Lung (tissue), 12 donors: Measurements from ENCODE around the gene FAM120B. TPM values are rescaled to one million over a fixed set of nuclear protein-coding genes. Genes with fewer than 3 reads are reported as not detected.

Experiments used
- ATAC-seq: fragments of 200-7000 bp; cut with Tn5 transposase; one replicate; pipeline ENCODE4 v1.9.1; 2020; ENCODE audit warnings: moderate number of reproducible peaks; ENCODE audit not compliant: insufficient read depth, low FRiP score
- DNase-seq, 3 donors: peaks; one replicate each; pipeline ENCODE4 v3.0.0-alpha.2; 2013 to 2017
- H3K27ac ChIP-seq, 2 donors: one replicate each; pipeline ENCODE4 v1.5.1; 2013; ENCODE audit warnings: mild to moderate bottlenecking in 2 of 2, moderate library complexity in 2 of 2, control low read depth in 1 of 2, inconsistent platforms in 1 of 2, low read depth in 1 of 2, low read length in 1 of 2
- H3K27me3 ChIP-seq, 3 donors: one replicate each; pipeline ENCODE4 v1.5.1; 2013; ENCODE audit warnings: low read length in 2 of 3; ENCODE audit not compliant: control insufficient read depth in 3 of 3, insufficient read depth in 3 of 3
- H3K36me3 ChIP-seq, 4 donors: one replicate each; pipeline ENCODE4 v1.5.1; 2013; ENCODE audit warnings: low read length in 4 of 4, mild to moderate bottlenecking in 1 of 4, moderate library complexity in 1 of 4; ENCODE audit not compliant: control insufficient read depth in 4 of 4, insufficient read depth in 4 of 4
- H3K4me1 ChIP-seq, 5 donors: one replicate each; pipeline ENCODE4 v1.5.1; 2013; ENCODE audit warnings: low read length in 5 of 5, mild to moderate bottlenecking in 2 of 5, moderate library complexity in 1 of 5; ENCODE audit not compliant: control insufficient read depth in 5 of 5, insufficient read depth in 5 of 5
- H3K4me3 ChIP-seq: one replicate; pipeline ENCODE4 v1.5.1; 2013; ENCODE audit warnings: mild to moderate bottlenecking, control low read depth, moderate library complexity
- H3K9ac ChIP-seq, 2 donors: one replicate each; pipeline ENCODE4 v1.5.1; 2013; ENCODE audit warnings: low read length in 2 of 2, control low read depth in 1 of 2; ENCODE audit not compliant: insufficient read depth in 1 of 2
- H3K9me3 ChIP-seq, 4 donors: one replicate each; pipeline ENCODE4 v1.5.1; 2013; ENCODE audit warnings: low read length in 3 of 4, mild to moderate bottlenecking in 1 of 4, moderate library complexity in 1 of 4; ENCODE audit not compliant: control insufficient read depth in 4 of 4, insufficient read depth in 3 of 4
- CTCF ChIP-seq: IDR thresholded peaks from 2 replicates; pipeline ENCODE4 v1.5.1; 2012; ENCODE audit warnings: mild to moderate bottlenecking; ENCODE audit errors: control extremely low read depth, extremely low read depth
- WGBS, 2 donors: extraction: QIAGEN DNeasy Blood & Tissue Kit; methylation state at CpG; one replicate each; pipeline ENCODE4 v1.1.7; 2013; 5-methylcytosine and 5-hydroxymethylcytosine counted together
- polyA plus RNA-seq, 2 donors: library from polyadenylated mRNA; stranded (reverse); fragments of 200-250 nt; gene quantifications; one replicate each; pipeline ENCODE4 v1.2.1, GENCODE V29; 2013
- total RNA-seq, 2 donors: library from RNA; depleted of rRNA in 1 of 2; stranded (reverse); fragments of >200 nt in 1 of 2; gene quantifications; one replicate each; pipeline ENCODE4 v1.2.1, GENCODE V29; 2014 to 2021
- donor health status: control.
- donor health status: control.
- donor health status: Bipolar disorder and iron deficiency.
- donor health status: healthy.
- donor health status: DM: yes; HTN: yes; CAD: no.

Gene FAM120B
- total and polyA plus RNA-seq, 4 donors, result 8.5 to 35.6 (median 20.7) TPM

- Histone ChIP-seq H3K27me3 (no peaks in the 10 kb centered on the region), H3K9me3 (peaks cover 0 to 1% (median 0%) of the 10 kb centered on the region in 4 donors), H3K4me1 (peaks cover 0 to 8% (median 0%) of the 10 kb centered on the region in 5 donors), H3K4me3 (no peak overlapping the region), H3K36me3 (peaks cover 4 to 44% (median 23%) of the 10 kb centered on the region in 4 donors), H3K27ac (no peak overlapping the region), H3K9ac (no peak overlapping the region)
- 98% methylated on average over 3 of the region's 3 CpGs for WGBS, 2 donors
- no peak for TF ChIP-seq CTCF
- no peak for DNase-seq
- no peak for ATAC-seq
These were observed 54.8 kb downstream of the FAM120B start for GRCh38 chr6:170361335-170361734.

DNA sequence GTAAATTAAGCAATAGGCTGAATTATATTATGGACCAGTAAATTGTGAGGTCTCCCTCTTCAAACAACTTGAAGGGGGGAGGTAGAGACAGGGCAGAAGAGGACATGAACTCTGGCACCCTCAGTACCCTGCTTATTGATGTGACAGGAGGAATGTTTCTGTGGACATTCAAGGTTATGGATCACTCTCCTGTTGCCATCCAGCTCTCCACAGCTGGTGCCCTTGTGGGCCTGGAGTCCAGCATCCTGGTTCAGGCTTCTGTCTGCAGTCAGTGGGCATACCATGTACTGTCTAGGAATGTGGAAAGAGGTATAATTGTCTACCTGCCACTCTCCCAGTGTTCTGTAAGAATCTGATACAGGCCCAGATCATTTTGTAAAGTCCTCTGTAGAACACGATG, 55.6 kb downstream of the FAM120B start:
- Histone ChIP-seq H3K36me3 (peaks cover 0 to 43% (median 23%) of the 10 kb centered on the region in 4 donors), H3K27ac (no peak overlapping the region), H3K4me1 (peaks cover 0 to 16% (median 0%) of the 10 kb centered on the region in 5 donors), H3K4me3 (no peak overlapping the region), H3K9ac (no peak overlapping the region), H3K27me3 (no peaks in the 10 kb centered on the region), H3K9me3 (peaks cover 0 to 1% (median 0%) of the 10 kb centered on the region in 4 donors)
- WGBS, 2 donors, result 98 to 100% methylated on average over 1 of the region's 1 CpG
- DNase-seq (no peak), ATAC-seq (no peak)
- no peak for TF ChIP-seq CTCF

- WGBS, 2 donors, result 97 to 98% methylated on average over 5 of the region's 5 CpGs
These were observed 56.7 kb downstream of the FAM120B start for GRCh38 chr6:170363255-170363654.

More at GRCh38 chr6:170363255-170363654, 56.7 kb downstream of the FAM120B start:
- Histone ChIP-seq H3K4me1 (peaks cover 0 to 27% (median 3%) of the 10 kb centered on the region in 5 donors), H3K27me3 (no peaks in the 10 kb centered on the region), H3K9me3 (peaks cover 0 to 1% (median 0%) of the 10 kb centered on the region in 4 donors), H3K4me3 (no peak overlapping the region), H3K36me3 (peaks cover 0 to 37% (median 19%) of the 10 kb centered on the region in 4 donors), H3K9ac (no peak overlapping the region), H3K27ac (no peak overlapping the region)
- ATAC-seq, result no peak
- no peak for DNase-seq
- TF ChIP-seq CTCF, result no peak
